SIG-M5 (cell line): Measurements from ENCODE around the gene CDH22.

Source experiments
- DNase-seq: peaks from one replicate; lab custom pipeline; 2025; lab: John Stamatoyannopoulos, UW

Gene CDH22

DNA sequence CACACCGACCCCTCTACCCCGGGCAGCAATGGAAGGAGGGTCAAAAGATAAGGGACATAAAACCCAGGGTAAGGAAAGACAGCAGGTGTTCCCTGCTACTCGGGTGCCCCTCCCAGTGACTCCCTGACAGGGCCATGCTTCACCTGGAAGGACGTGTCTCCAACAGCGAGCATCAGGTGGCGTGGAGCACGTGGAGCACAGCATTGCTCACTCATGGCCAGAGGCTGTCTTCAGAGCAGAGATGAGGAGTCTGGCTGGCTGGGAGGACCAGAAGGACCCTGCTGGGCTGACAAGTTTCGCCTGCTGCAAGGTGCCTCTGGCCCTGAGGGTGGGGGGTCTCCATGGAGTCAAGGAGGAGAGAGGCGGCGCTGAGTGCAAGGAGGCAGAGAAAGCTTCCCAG is 15.3 kb upstream of the CDH22 start:
- no peak for DNase-seq

DNA sequence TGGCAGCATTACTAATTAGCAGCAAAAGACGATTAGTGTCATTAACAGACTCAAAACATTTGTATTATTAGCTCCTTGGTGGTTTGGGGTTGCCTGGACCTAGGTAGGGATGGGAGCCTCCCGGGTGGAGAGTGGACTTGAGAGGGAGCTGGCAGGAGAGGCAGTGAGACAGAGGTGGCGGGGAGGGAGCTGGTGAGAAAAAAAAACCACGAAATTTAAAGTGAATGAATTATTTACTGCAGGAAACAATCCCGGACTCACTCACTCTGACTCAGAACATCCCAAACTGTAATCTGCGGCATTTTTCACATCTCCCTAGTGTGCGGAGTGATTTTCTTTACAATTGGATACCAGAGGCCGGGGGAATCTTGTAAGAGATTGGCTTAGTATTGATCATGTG is 14.3 kb upstream of the CDH22 start:
- DNase-seq: no peak

DNA sequence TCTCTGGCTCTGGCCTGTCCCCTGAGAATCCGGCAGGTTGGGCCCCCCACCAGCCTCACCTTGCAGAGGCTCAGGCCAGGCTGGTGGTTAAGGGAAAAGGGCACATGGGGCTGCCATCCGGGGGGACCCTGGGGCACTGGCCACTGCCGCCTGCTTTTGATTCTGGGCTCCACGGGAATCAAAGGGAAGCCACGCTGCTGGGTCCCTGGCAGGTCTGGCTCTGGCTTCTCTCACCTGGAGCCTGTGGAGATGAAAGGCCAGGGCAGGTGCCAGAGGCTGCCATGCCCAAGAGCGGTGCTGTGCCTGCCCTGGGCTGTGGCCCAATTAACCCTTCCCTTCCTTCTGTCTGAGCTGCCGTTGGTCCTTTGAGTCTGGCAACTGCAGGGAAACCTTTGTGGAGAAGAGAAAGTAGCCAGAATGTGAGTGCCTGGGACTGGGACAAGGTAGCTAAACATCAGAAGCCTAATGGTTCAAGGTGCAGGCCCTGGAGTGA is 9.4 kb upstream of the CDH22 start:
- no peak for DNase-seq

DNA sequence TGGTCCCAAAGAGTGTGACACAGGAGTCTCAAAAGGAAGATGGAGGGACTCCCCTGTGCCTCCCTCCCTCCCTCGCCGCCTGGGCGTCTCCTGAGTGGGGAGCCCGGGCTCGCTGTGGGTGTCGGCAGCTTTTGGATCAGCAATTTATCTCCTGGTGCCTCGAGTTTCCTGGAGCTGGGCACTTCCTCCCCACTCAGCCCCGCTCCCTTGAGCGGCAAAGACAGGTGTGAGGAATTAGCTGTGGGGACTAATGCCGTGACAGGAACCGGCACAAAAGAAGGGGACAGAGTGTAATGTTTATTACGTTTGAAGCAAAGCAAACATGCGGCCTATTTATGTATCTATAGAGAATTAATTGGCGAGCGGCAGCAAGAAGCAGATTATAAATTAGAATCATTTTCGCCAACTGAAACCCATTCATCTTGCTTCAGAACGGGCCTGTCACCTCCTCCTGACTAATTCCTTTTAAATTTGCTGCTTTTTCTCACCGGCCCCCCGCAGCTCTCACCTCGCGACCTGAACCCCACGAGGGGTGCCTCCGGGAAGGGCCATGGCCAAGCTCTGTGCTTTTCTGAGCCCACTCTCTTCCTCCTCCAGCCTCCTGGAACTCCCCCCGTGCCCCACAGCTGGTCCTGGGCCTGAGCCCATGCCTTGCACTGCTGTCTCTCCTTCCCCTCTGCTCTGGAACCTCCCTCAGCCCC is 8.8 kb upstream of the CDH22 start:
- no peak for DNase-seq

DNA sequence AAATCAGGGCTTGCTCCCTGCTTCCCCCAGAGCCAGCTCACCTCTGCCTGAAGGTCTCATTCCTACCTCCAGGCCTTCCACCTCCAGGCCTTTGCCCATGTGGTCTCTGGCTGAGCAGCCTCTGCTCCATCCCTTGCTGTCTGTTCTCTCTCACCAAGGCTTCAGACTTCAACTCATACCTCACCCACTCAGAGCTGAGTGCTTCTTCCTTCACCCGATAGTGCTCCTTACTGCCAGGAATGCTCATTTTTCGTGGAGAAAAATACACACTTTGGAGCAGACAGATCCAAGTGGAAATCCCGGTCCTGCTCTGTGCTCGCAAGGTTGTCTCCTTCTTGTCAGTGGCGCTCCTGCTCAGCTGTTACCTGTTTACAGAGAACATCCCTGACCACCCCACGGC is 7.0 kb upstream of the CDH22 start:
- no peak for DNase-seq

DNA sequence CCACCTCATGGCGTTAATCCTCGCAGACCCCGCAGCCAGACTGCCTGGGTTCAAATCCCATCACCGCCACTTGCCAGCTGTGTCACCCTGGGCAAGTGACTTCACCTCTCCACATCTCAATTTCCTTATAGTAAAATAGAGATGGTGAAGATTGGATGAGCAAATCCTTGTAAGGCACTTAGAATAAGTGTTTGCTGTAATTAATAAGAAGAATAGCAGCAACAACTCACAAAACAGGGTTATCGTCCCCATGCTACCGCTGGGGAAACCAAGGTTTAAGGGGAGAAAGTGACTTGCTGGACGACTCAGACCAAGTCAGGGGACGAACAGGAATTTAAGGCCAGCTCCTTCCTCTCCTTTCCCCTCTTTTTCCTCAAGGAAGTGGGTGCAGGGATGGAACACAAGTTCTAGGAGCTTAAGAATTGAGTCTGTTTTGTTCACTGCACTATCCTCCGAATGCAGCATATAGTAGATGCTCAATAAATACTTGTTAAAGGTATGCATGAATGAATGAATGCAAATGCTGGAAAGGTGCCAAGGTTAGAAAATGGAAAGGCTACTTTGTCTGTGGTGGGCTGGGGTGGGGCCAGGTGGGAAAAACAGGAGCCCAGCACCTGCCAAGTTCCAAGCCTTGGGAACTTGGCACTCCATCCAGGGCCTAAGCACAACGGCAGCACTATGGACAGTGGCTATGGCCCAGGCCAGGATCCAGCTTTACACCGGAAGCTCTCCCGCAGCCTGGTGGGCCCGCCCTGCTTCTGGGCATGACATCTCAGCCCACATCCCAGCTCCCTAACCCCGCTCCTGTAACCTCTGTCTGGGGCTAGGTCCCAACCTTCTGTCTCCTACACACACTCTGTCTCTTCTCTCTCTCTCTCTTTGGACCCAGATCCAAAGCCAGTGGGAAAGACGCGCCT is 4.9 kb upstream of the CDH22 start:
- no peak for DNase-seq

DNA sequence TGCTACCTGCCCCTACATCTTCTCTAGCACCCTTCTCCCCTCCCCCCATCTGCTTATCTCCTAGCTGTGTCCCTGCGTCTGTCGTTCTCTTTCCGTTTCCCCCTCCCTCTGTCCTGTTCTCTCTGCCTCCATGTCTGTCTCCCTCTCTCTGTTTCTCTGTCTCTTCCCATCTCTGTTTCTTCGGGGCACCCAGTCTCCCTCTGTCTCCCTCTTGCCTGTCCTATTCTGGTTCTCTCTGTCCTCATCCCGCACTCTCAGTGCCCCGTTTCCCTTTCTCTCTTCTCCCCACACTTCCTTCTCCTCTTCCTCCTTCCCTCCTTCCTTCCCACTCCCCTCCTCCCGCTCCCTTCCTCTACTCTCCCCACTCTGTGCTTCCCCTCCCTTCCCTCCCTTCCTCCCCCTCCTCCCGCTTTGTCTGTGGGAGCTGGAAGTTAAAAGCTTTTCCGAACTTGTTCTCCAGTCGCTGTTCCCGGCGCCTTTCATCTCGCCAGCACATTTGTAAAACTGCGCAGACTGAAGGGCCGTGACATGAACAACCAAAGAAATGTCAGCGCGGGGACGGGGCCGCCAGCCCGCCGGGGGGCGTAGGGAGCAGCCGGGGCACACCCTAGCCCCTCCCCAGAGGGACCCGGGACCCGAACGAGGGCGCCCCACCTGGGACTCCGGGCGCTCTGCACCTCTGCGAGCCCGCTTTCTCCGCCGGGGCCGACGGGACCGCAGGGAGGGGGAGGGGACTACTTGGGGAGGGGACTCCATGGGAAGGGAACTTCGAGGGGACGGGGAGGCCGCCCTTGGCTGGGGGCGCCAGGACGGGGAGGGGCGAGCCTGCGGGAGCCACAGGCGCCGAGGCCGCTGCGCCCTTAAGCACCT is 4.0 kb upstream of the CDH22 start:
- DNase-seq: no peak

DNA sequence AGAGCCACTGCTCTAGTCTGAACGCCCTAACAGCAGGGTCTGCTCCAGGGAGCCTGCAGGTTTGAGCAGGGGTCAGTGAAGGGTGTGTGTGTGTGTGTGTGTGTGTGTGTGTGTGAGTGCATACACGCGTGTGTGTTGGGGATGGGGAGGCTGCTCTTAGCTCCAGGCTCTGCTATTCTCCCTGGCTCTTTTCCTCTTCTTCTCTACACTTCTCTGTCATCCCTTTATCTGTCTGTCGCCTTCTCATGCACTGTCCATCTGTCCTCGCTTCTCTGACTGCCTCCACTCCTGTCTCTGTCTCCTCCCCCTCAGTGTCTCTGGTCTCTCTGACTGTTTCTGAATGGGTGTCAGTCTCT is 3.4 kb upstream of the CDH22 start:
- no peak for DNase-seq

DNA sequence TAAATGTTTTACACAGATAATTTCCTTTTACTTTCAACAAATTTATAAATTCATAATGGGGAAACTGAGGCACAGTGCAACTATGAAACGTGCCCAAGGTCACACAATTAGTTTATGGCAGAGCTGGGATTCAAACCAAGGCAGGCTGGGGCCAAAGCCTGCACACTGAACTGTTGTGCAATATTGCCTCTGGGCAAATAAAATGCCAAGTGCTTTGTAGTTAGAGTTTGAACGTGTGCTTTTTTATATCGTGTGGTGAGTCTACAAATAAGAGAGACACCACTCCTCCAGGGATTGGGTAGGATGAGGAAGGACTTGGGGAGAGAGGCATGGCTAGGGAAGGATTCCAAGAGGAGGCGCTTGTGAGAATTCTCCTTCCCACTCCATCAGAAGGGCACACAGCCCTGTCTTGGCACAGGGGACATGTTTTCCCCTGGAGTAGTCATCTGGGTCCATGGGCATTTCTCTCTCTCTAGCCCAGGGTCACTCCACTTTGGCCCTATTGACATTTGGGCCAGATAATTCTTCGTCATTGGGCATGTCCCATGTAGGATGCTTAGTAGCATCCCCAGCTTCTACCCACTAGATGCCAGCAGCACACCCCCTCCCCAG is 2.8 kb upstream of the CDH22 start:
- no peak for DNase-seq

DNA sequence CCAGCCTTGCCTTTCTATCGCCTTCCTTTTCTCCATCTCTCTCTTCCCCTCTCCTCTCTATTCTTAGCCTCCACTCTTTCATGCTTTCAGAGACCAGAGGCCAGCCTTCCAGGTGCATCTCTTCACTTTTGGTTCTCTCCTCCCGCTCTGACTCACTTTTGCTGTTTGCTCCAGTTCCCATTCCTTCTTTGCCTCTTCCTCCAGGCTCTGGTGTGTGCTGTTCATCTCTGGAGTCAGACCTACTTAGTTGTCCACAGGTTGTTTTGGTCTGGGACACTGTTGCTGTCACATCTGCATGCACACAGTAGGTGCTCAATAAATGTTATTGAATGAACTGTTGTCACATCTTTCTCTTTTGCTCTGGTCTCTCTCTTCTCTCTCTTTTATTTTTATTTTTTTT is 1.6 kb upstream of the CDH22 start:
- no peak for DNase-seq

DNA sequence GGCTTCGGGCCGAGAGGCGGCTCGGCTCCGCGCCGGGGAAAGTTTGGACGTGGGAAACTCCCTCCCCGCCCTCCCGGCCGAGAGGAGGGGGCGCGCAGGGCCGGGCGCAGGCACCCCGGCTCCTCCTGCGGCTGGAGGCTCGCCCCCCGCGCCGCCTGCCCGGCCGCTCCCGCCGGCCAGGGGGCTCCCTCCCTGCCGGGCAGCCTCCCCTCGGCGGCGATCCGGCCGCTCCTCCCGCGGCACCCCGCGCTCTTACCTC is 370 bp downstream of the CDH22 start:
- DNase-seq: no peak

DNA sequence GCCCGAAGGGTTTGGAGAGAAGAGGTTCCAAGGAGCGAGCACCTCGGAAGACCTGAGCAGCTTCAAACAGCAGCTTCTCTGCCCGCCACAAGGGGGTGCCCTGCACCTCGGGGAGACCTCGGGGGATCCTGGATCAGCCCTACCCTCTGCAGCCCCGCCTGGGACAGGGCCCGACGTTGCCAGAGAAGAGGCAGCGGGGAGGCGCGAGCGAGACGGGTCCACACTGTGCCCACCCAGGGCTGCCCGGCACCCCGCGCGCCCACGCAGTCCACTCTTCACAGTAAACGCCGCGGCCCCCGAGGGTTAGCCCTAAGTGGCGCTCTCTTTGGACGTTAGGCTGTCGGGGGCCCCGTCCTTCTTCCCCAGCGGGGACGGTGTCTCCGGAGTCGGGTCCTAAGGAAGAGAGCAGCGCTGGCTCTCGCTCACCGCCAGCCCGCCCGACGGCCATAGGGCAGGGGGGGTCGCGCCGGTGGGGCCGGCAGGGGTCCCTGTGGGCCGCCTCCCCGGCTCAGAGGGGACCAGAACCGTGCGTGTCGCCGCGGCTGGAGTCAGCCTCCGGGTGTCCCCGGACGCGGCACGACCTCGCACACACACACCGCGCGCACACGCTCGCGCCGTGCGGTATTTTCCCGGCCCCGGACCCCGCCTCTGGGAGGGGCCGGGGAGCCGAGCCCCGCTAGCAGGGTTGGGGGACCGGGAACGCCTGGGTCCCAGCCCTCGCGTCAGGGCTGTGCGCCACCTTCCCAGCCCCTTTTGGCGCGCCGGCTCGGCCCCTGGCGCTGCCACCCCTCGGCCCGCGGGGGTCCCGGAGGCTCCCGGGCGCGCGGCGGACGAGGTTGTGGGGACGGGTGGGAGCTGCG is 929 bp downstream of the CDH22 start:
- DNase-seq: no peak

DNA sequence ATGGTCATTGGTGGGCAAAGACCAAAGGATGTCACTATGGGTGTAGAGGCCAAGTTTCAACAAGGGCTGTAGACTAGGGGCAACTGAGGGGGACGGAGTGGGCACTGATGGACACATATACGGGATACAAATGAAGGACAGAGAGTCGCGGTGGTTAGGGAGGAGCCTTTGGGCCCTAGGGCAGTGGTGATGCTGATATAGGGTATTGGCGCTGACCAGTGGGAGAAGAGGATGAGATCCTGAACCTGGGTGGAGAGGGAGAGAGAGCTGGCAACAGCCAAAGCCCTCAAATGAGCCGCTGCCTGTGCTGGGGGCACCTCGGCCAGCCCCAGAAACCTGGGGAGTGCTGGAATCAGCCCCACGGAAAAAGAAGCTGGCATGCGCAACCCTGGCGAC is 1.6 kb downstream of the CDH22 start:
- no peak for DNase-seq

DNA sequence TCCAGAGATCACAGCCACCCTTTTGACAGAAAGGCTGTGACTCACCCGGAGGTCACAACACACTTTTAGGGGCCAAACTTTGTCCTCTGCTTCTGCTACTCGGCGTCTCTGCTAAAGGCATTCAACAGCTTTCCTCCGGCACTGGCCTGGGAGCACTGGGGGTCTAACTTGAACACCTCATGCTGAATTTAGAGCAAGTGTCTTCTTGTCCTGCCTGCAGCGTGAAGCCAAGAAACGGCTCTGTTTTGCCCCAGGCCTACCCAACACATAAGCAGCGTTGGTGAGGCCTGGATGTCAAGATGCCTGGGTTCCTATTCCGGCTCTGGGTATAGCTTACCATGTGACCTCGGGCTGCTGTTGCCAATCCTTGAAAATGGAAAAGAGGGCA is 2.3 kb downstream of the CDH22 start:
- no peak for DNase-seq

DNA sequence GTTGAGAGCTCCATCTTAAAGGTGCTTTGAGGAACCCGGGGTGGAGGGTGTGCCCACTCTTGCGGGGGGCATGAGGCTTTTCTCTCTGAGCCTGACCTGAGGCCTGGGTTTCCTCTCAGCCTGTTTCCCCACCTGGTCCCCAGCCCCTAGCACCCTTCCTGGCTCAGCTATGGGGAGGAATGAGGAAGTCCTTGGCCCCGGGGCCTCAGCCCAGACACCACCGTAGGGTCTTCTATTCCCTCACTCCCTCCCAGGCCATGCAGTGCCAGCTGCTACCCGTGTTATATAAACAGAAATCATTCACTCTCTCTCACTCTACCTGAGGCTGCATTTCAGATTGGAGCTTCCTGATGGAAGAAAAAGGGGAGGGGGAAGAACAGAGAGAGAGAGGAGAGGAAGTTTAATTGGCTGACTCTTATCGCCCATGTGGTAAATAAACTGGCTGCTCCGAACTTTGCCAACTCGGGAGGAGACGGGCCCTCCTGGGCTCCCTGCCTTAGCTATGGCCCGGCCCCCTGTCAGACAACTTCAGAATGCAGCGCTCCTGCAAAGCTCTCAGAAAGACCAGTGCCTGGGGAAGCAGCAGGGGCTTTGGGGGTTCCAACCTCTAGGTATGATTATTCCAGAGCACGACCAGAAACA is 2.8 kb downstream of the CDH22 start:
- DNase-seq: no peak

DNA sequence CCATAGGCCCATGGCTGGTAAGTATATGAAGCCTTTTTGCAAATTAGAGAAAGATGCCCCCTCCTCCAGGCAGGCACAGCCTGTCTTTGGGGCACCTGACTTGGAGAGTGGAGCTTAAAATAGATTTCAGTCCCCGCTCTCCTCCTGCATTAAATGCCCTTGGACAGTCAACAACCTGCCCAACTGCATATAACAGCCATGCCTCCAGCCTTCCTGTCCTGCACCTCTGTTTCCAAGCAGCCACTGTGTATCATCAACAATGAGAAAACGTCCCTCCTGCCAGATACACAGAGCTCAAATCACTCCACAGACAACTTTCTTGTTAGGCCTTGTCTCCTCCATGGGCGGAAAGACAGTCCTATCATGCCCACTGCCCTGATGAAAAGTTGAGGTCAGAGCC is 3.4 kb downstream of the CDH22 start:
- no peak for DNase-seq

DNA sequence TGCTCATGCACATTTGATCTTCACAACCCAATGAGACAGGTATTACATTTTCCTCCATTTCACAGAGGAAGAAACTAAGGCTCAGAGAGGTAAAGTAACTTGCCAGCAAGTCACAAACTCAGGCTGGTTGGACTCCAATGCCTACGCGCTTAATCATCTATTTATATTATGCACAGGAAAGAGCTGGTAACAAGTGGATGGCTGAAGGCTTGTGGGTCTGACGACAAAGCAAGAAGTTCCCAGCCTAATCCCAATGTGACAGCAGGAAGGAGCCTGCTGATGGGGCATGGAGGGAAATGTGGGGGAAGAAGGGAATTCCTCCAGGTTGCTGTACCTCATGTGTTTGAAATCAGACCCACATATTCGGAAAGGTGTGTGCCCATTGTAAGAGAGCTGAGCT is 3.9 kb downstream of the CDH22 start:
- DNase-seq: no peak

DNA sequence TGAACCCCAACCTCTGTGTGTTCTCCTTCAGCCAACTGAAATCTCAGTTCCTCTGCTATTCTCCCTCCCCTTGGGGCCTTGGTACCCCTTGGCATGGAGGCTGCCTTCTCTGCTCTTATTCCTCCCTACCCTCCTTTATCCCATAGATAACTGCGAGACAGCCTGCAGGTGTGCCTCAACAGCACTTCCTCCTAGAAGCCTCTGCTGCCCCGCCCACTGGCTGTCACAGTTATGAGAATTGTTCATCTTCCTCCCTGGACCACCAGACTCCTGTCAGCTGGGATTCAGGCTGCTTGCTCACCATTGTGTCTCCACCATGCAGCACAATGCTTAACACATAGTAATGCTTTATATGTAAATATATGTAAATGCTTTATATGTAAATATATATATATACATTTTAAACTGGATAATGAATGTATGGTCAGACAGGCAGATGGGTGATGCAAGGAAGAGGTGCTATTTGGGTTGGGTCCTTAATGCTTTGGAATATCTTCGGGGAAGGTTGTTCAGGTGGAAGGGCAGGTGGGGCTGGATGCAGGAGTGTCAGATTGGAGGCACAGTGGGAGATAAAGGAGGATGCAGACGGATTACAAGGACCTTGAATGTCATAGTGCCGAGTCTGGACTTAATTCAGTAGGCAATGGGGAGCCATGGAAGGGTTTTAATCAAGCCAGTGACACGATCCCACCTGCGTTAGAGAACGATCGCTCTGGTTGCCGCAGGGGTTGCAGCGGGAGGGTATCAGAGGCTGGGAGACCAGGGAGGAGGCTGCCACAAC is 4.9 kb downstream of the CDH22 start:
- no peak for DNase-seq

DNA sequence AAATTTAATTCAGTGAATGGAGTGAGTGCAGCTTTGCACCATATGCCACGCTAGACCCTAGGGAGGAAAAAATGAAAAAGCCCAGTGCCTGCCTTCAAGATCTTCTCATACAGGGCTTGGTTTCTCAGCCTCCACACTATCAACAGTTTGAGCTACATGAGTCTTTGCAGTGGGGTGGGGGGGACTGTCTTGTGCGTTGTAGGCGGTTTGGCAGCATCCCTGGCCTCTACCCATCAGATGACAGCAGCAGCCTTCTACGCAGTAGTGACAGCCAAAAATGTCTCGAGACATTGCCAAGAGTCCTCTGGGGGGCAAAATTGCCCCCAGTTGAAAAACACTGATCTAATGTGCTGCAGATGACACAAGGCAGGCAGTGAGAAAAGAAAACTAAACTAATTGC is 6.2 kb downstream of the CDH22 start:
- no peak for DNase-seq

DNA sequence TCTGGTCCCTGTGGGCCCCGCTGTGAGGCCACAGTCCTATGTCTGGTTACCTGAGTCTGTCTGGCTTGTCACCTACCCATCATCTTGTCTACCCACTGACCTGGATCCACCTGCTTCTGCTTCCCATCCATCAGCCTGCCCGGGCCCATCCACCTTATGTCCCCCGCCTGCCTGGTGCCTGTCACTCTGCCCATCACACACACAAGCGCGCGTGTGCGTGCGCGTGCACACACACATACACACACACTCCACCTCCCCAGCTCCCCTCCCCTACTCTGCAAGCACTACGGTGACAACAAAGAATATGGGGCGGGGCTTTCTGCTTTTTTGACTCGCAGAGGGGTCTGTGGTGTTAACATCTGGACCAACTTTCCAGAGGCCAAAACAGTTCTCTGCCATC is 8.0 kb downstream of the CDH22 start:
- DNase-seq: no peak
